Measurements from ENCODE around the gene MARCHF3.

MARCHF3 gene

DNA sequence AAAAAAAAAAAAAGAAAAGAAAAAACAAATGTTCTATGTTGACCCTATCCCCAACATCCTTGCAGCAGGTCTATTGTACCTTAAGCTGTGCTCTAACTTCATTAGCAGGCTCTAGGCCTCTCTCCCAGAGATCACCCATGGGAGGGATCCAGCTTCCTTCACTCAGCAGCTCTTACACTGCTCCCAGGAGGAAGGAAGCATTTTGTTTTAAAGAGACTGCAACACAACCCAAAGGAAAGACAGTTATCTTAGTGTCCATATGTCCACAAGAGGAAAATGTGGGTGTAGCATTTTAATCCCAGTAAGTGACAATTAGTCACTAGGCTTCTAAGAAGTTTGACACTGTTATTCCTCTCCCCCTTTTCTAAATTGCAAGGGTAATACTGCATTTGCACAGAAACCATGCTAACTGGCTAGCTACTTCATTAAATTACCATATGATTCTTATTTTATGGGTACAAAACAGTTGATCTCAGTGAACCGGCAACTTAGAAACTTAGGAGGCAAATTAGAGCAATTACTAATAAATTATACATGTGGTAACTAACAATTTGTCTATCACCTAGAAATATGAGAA, 58.8 kb downstream of the MARCHF3 start:
- no peak for TF ChIP-seq CTCF (IDR thresholded peaks at IDR 0.05; ENCODE audit: low read depth, low read length, missing control alignments)
- DNase-seq (ENCODE audit: extremely low read depth, low read depth) = no peak
- no peak overlapping the region for H3K4me3 ChIP-seq (replicated peaks; ENCODE audit: low read depth, low read length)

DNA sequence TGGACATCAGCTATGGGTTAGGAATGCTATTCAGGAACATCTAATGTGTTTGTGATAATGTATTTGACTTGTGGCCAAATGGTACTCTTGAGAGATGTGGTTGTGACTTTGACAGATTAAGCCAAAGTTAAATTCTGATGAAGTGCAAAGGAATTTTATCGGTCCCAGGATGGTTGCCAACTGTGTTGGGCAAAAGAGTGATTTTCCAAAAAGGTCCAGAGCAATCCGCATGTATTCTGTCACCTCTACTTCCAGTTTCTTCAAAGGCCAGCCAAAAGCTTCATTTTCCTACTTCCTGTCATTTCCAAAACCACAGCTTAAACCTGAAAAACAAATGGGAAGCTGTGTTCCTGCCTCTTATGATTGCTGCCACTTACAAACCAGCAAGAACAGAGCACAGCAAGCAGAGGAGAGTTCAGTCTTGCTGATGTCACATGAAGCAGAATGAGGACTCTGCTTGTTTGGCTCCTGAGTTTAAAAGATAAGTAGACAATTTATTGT, 59.8 kb downstream of the MARCHF3 start:
- no peak for TF ChIP-seq CTCF (IDR thresholded peaks at IDR 0.05; ENCODE audit: low read depth, low read length, missing control alignments)
- peak; percentile 32 for DNase-seq (ENCODE audit: extremely low read depth, low read depth)
- H3K4me3 ChIP-seq (replicated peaks; ENCODE audit: low read depth, low read length) = no peak overlapping the region

DNA sequence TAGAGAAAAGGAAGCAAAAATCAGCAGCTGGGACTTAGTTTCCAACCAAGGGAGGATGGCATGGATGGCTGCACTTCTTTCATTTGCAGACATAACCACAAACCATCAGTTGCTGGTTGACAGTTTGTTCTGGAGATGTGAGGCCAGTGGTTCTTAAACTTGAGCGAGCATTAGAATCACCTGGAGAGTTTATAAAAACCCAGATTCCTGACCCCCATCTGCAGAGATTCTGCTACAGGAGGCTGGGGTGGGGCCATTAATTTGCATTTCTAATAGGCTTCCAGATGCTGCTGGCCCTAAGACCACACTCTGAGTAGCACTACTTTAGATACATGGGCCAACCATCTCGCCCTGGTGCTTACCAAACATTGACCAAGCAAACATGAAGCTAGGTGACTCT, 60.8 kb downstream of the MARCHF3 start:
- no peak for DNase-seq (ENCODE audit: extremely low read depth, low read depth)
- H3K4me3 ChIP-seq (replicated peaks; ENCODE audit: low read depth, low read length) = no peak overlapping the region
- TF ChIP-seq CTCF (IDR thresholded peaks at IDR 0.05; ENCODE audit: low read depth, low read length, missing control alignments) = no peak

GRCh38 chr5:126967808-126968466, 62.4 kb downstream of the MARCHF3 start:
- DNase-seq (ENCODE audit: extremely low read depth, low read depth) = no peak
- no peak for TF ChIP-seq CTCF (IDR thresholded peaks at IDR 0.05; ENCODE audit: low read depth, low read length, missing control alignments)
- H3K4me3 ChIP-seq (replicated peaks; ENCODE audit: low read depth, low read length) = no peak overlapping the region

GRCh38 chr5:126965487-126965886, 64.9 kb downstream of the MARCHF3 start:
- H3K4me3 ChIP-seq (replicated peaks; ENCODE audit: low read depth, low read length) = no peak overlapping the region
- DNase-seq (ENCODE audit: extremely low read depth, low read depth) = no peak
- no peak for TF ChIP-seq CTCF (IDR thresholded peaks at IDR 0.05; ENCODE audit: low read depth, low read length, missing control alignments)

DNA sequence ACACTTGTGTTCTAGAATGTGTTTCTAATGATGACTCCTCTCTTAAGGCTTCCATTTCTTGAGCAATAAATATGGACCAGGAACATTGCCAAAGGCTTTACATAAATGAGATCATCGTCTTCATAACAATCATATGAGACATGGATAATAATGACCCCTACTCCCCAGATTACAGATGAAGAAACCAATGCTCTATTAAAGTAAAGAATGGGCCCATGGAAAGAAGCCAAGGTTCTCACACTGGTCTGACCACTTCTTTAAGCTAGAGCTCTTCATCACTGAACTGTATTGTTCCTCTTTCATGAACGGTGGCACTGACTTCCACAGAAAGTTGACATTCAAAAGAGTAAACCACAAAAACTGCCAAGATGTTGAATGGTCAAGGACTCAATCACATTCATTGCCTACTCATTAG, 65.3 kb downstream of the MARCHF3 start:
- no peak overlapping the region for H3K4me3 ChIP-seq (replicated peaks; ENCODE audit: low read depth, low read length)
- no peak for TF ChIP-seq CTCF (IDR thresholded peaks at IDR 0.05; ENCODE audit: low read depth, low read length, missing control alignments)
- DNase-seq (ENCODE audit: extremely low read depth, low read depth) = peak; percentile 31

All from HFF-Myc (cell line).